GM06990 (cell line): ENCODE results near the gene CLSTN1.
"Not testable (repeated sequence)": the region's sequence is repeated elsewhere in the genome, so short reads cannot be mapped to it uniquely, and the experiment has no call there.

Experiments used
- DNase-seq: peaks from one replicate; pipeline ENCODE4 v3.0.0-alpha.2; 2011; ENCODE audit not compliant: insufficient read length; ENCODE audit errors: extremely low read depth
- H3K27me3 ChIP-seq: replicated peaks from 2 replicates; pipeline ENCODE4 v1.6.0; 2011; ENCODE audit warnings: low read length; ENCODE audit not compliant: control insufficient read depth, insufficient read depth
- H3K36me3 ChIP-seq: 2 replicates; pipeline ENCODE4 v1.5.1; 2011; ENCODE audit warnings: low read length; ENCODE audit not compliant: control insufficient read depth, insufficient read depth
- H3K4me3 ChIP-seq: replicated peaks from 2 replicates; pipeline ENCODE4 v1.5.1; 2011; ENCODE audit warnings: low read depth, mild to moderate bottlenecking, control low read depth, low read length
- TF ChIP-seq, protein P1 (sequence below): IDR thresholded peaks from 2 replicates; pipeline ENCODE4 v1.5.1; 2011; ENCODE audit warnings: low read length, control low read depth, mild to moderate bottlenecking, inconsistent platforms; ENCODE audit not compliant: insufficient read depth, poor library complexity, severe bottlenecking

CLSTN1 gene

DNA sequence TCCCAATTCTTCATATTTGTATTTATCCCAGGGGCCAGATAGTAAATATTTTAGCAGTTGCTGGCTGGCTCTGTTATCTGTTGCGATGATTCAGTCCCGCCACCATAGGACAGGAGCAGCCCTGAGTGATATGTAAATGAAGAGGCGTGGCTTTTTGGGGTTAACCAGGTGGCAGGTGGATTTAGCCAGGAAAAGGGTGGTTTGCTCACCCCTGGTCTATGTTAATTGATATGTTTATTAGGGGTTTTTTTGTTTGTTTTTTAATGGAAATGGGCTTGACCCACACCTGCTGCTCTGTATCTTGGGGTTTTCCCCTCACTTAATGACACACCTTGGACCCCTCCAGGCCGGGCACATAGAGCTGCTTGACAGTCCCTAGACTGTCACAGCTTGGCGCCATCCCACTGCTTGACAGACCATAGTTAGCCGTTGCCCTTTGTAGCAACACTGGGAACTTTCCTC, 109.5 kb downstream of the CLSTN1 start:
- H3K4me3 ChIP-seq: no peak overlapping the region
- no peak for DNase-seq
- TF ChIP-seq, protein P1, sequence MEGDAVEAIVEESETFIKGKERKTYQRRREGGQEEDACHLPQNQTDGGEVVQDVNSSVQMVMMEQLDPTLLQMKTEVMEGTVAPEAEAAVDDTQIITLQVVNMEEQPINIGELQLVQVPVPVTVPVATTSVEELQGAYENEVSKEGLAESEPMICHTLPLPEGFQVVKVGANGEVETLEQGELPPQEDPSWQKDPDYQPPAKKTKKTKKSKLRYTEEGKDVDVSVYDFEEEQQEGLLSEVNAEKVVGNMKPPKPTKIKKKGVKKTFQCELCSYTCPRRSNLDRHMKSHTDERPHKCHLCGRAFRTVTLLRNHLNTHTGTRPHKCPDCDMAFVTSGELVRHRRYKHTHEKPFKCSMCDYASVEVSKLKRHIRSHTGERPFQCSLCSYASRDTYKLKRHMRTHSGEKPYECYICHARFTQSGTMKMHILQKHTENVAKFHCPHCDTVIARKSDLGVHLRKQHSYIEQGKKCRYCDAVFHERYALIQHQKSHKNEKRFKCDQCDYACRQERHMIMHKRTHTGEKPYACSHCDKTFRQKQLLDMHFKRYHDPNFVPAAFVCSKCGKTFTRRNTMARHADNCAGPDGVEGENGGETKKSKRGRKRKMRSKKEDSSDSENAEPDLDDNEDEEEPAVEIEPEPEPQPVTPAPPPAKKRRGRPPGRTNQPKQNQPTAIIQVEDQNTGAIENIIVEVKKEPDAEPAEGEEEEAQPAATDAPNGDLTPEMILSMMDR: no peak
- H3K36me3 ChIP-seq: peaks cover 39% of the 10 kb centered on the region
- H3K27me3 ChIP-seq: no peaks in the 10 kb centered on the region

DNA sequence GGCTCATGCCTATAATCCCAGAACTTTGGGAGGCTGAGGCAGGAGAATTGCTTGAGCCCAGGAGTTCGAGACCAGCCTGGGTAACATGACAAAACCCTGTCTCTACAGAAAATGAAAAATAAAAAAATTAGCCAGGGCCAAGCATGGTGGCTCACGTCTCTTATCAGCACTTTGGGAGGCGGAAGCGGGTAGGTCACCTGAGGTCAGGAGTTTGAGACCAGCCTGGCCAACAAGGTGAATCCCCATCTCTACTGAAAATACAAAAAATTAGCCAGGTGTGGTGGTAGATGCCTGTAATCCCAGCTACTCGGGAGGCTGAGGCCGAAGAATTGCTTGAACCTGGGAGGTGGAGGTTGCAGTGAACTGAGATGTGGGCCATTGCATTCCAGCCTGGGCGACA, 111.0 kb downstream of the CLSTN1 start:
- DNase-seq, H3K27me3 ChIP-seq, H3K4me3 ChIP-seq: not testable (repeated sequence)
- peaks cover 30% of the 10 kb centered on the region for H3K36me3 ChIP-seq

DNA sequence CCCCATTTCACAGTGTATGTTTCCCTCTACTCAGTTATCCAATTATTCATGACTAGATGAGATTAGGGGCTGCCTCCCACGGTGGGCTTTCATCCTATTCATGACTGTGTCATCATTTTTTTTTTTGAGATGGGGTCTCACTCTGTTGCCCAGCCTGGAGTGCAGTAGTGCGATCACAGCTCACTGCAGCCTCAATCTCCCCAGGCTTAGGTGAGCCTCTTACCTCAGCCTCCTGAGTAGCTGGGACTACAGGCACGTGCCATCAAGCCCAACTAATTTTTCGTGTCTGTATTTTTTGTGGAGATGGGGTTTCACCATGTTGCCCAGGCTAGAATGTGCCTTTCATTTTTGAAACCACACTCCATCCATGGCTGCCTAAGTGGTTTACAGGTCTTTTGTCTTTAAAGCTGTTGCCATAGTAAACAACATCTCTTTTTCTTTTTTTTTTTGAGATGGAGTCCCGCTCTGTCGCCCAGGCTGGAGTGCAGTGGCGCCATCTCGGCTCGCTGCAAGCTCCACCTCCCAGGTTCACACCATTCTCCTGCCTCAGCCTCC, 112.2 kb downstream of the CLSTN1 start:
- H3K27me3 ChIP-seq: no peaks in the 10 kb centered on the region
- no peak overlapping the region for H3K4me3 ChIP-seq
- peaks cover 27% of the 10 kb centered on the region for H3K36me3 ChIP-seq
- no peak for DNase-seq
- TF ChIP-seq, protein P1: no peak

DNA sequence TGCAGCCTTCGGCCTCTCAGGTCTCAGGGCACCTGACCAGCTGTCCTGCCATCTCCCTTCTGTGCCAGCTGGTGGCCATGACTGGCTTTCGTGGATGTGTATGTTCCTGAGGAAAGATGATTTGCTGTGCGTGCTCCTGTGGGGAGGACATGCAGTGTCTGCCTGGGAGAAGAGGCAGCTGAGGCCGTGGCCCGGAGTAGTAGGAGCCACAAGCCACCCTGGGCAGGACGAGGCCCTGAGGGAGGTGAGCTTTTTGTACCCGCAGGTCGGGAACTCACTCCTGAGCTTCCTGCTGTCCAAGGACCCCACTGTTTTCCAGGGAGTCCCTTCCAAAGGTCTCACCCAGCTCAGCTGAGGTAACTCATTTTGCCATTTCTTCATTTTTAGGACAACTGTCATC, 113.7 kb downstream of the CLSTN1 start:
- no peaks in the 10 kb centered on the region for H3K27me3 ChIP-seq
- peaks cover 15% of the 10 kb centered on the region for H3K36me3 ChIP-seq
- H3K4me3 ChIP-seq: no peak overlapping the region
- TF ChIP-seq, protein P1: no peak
- no peak for DNase-seq

DNA sequence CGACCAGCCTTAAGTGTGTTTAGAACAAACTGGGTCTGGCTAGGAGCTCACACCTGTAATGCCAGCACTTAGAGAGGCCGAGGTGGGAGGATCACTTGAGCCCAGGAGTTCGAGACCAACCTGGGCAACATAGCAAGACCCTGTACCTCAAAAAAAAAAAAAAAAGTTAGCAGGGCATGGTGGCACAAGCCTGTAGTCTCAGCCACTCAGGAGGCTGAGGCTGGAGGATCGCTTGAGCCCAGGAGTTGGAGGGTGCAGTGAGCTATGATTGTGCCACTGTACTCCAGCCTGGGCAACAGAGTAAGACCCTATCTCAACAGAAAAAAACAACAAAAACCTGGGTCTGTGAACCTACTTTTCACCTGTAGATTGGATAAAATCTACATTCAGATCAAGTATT, 117.6 kb downstream of the CLSTN1 start:
- TF ChIP-seq, protein P1: no peak
- no peaks in the 10 kb centered on the region for H3K27me3 ChIP-seq
- DNase-seq: no peak
- H3K4me3 ChIP-seq: no peak overlapping the region
- peaks cover 18% of the 10 kb centered on the region for H3K36me3 ChIP-seq

DNA sequence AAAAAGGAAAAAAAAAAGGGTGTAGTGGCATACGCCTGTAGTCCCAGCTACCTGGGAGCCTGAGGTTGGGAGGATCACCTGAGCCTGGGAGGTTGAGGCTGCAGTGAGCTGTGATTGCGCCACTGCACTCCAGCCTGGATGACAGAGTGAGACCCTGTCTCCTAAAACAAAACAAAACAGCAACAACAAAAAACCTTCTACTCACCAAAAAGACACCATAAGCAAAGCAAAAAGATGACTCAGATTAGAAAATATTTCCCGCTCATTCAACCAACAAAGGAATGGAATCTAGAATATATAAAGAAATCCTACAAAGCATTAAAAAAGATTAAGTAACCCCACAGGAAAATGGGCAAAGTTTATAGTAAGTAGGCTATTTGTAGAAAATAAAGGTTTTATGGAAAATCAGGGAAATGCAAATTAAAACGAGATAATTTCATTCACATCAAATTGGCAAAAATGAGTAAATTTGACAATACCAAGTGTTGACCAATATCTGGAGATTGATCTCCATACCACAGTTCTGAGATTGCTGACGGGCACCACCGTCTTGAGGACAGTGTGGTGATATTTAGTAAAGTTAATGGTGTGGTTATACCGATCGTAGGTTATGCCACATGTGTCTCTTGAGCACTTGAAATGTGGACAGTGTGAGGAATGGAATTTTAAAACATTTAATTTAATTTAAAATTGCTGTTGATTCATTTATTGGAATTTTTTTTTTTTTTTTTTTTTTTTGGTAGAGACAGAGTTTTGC, 118.2 kb downstream of the CLSTN1 start:
- Histone ChIP-seq H3K4me3 (no peak overlapping the region), H3K36me3 (peaks cover 16% of the 10 kb centered on the region), H3K27me3 (no peaks in the 10 kb centered on the region)
- no peak for DNase-seq
- TF ChIP-seq, protein P1: no peak
